Naive thymus-derived CD4-positive, alpha-beta T cell (primary cell): ENCODE results near the gene CD44. TPM values are rescaled to one million over a fixed set of nuclear protein-coding genes. Genes with fewer than 3 reads are reported as not detected.
A peak's percentile ranks its signal among the peaks of the same experiment; 100 is the strongest.

Experiments
- ATAC-seq: fragments of 150-1000 bp; cut with Tn5 transposase; 2 replicates; pipeline ENCODE4 v1.10.0; 2021; ENCODE audit warnings: mild to moderate bottlenecking, moderate library complexity
- CTCF ChIA-PET: fragments of 350-600 bp; sonication (Branson Sonifier 250); formaldehyde crosslinking; loops from one replicate; lab custom pipeline; 2021; ENCODE audit warnings: antibody characterized with exemption; lab: Charles Lee
- POLR2A ChIA-PET: fragments of 350-600 bp; sonication (Branson Sonifier 250); formaldehyde crosslinking; loops from one replicate; lab custom pipeline; 2021; ENCODE audit warnings: antibody characterized with exemption, inconsistent platforms; lab: Charles Lee
- DNase-seq, 9 donors: peaks; one replicate each; pipeline versions ENCODE4 v3.0.0 to v3.0.0-alpha.2; 2020 to 2022; ENCODE audit warnings: mixed read lengths in 1 of 9
- H3K27ac ChIP-seq: one replicate; pipeline ENCODE4 v1.7.0; 2013; ENCODE audit warnings: mild to moderate bottlenecking, low read depth, low read length, moderate library complexity
- H3K27me3 ChIP-seq, 2 donors: one replicate each; pipeline ENCODE4 v1.7.0; 2013; ENCODE audit warnings: low read length in 2 of 2, mild to moderate bottlenecking in 2 of 2, moderate library complexity in 2 of 2; ENCODE audit not compliant: control insufficient read depth in 2 of 2, insufficient read depth in 2 of 2
- H3K36me3 ChIP-seq, 3 experiments: 1 replicate in 2 of 3; 2 replicates in 1 of 3; pipeline ENCODE4 v1.7.0; 2013; ENCODE audit warnings: low read length in 3 of 3, mild to moderate bottlenecking in 3 of 3, moderate library complexity in 1 of 3; ENCODE audit not compliant: insufficient read depth in 3 of 3, control insufficient read depth in 2 of 3
- H3K4me1 ChIP-seq, 2 donors: one replicate each; pipeline ENCODE4 v1.7.0; 2013; ENCODE audit warnings: low read length in 2 of 2, mild to moderate bottlenecking in 2 of 2, moderate library complexity in 1 of 2; ENCODE audit not compliant: control insufficient read depth in 2 of 2, insufficient read depth in 2 of 2
- H3K4me3 ChIP-seq: 2 replicates; pipeline ENCODE4 v1.7.0; 2013; ENCODE audit warnings: mild to moderate bottlenecking, low read length
- H3K9me3 ChIP-seq, 3 experiments: 1 replicate in 2 of 3; 2 replicates in 1 of 3; pipeline ENCODE4 v1.7.0; 2013; ENCODE audit warnings: low read length in 3 of 3; ENCODE audit not compliant: control insufficient read depth in 2 of 3
- H3K27ac Mint-ChIP-seq, 9 donors: one replicate each; pipeline ENCODE4 v1.8.0; 2020 to 2022; ENCODE audit warnings: mixed read lengths in 9 of 9, mild to moderate bottlenecking in 8 of 9, moderate library complexity in 5 of 9, inconsistent platforms in 2 of 9
- H3K27me3 Mint-ChIP-seq, 5 donors: one replicate each; pipeline ENCODE4 v1.8.0; 2021 to 2022; ENCODE audit warnings: mixed read lengths in 5 of 5, mild to moderate bottlenecking in 1 of 5
- H3K36me3 Mint-ChIP-seq, 5 donors: one replicate each; pipeline ENCODE4 v1.8.0; 2020 to 2022; ENCODE audit warnings: mixed read lengths in 5 of 5, mild to moderate bottlenecking in 3 of 5, inconsistent platforms in 1 of 5
- H3K4me1 Mint-ChIP-seq, 7 donors: one replicate each; pipeline ENCODE4 v1.8.0; 2020 to 2022; ENCODE audit warnings: mixed read lengths in 7 of 7, mild to moderate bottlenecking in 3 of 7, inconsistent platforms in 1 of 7
- H3K4me3 Mint-ChIP-seq, 10 donors: one replicate each; pipeline ENCODE4 v1.8.0; 2020 to 2022; ENCODE audit warnings: mild to moderate bottlenecking in 10 of 10, mixed read lengths in 10 of 10, moderate library complexity in 6 of 10, inconsistent platforms in 2 of 10
- H3K9me3 Mint-ChIP-seq, 11 donors: one replicate each; pipeline ENCODE4 v1.8.0; 2020 to 2022; ENCODE audit warnings: mixed read lengths in 11 of 11, mild to moderate bottlenecking in 4 of 11, inconsistent platforms in 1 of 11, moderate library complexity in 1 of 11
- intact Hi-C, 2 donors: fragments of 100-400 bp; cut with micrococcal nuclease; formaldehyde crosslinking; loops; one replicate each; pipeline ENCODE4 v1.15.1; 2023
- polyA plus RNA-seq, 2 donors: library from polyadenylated mRNA; unstranded; fragments of 300-500 nt; fragmentation: Illumina TruSeq; gene quantifications; one replicate each; pipeline ENCODE4 v1.2.3, GENCODE V29; 2021
- total RNA-seq, 6 experiments: library from RNA in 5 of 6; stranded (reverse) in 5 of 6; gene quantifications; 1 replicate in 5 of 6; 2 replicates in 1 of 6; pipeline ENCODE4 v1.2.3 and lab custom pipeline; 2021 to 2026

The CD44 gene
- total and polyA plus RNA-seq, 7 experiments from 2014 or later = 332 to 1,223 (median 755) TPM

DNA sequence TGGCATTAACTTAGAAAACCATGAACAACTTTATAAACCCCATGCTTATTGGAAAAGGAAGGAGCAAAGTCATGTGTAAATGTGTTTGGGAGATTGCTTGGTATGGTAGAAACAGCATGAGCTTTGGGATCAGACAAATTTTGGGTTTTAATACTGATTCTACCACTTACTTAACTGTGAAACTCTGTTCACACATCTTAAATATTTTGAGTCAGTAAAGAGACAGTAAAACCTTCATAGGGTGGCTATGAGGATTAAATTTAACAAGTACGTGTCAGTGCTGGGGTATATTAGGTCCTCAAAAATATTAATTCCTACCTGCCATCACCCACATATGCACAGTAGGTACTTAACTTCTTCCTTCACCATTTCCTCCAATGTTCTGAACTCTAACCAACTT is 96.5 kb downstream of the CD44 start:
- H3K27me3 ChIP-seq = no peaks in the 10 kb centered on the region
- peak overlapping the region in 9 of 10 donors; percentile 22 to 76 (median 64) for H3K4me3 Mint-ChIP-seq
- ATAC-seq (peak; percentile 9), DNase-seq (no peak)
- H3K36me3 Mint-ChIP-seq = peaks cover 16 to 56% (median 36%) of the 10 kb centered on the region in 5 donors
- peak overlapping the region; percentile 75 to 94 (median 84) for H3K27ac Mint-ChIP-seq
- POLR2A ChIA-PET = interaction anchor here (0.6 to 3.0 kb wide), 13 partner anchors 10 to 236 kb away, joined by 3 to 16 read pairs (median 4); partner anchors contain the start of gene CD44
- H3K36me3 ChIP-seq = peaks cover 0 to 13% (median 3%) of the 10 kb centered on the region in 3 experiments
- CTCF ChIA-PET = interaction anchor here (1.2 to 1.9 kb wide), 3 partner anchors 70 to 156 kb away, joined by 3 to 7 read pairs (median 6); partner anchors contain the start of gene CD44
- H3K4me3 ChIP-seq = no peak overlapping the region
- H3K9me3 ChIP-seq = peaks cover 0 to 8% (median 0%) of the 10 kb centered on the region in 3 experiments
- peak overlapping the region; percentile 15 for H3K27ac ChIP-seq
- H3K4me1 Mint-ChIP-seq = peaks cover 40 to 85% (median 65%) of the 10 kb centered on the region in 7 donors
- intact Hi-C loops = loop anchor here (2.0 to 10.0 kb wide), 6 partner anchors 19 to 249 kb away; no protein-coding TSS in a partner anchor
- H3K27me3 Mint-ChIP-seq = peaks cover 0 to 9% (median 0%) of the 10 kb centered on the region in 5 donors
- H3K4me1 ChIP-seq = peaks cover 27 to 36% of the 10 kb centered on the region in 2 donors
- peaks cover 4 to 47% (median 23%) of the 10 kb centered on the region in 11 donors for H3K9me3 Mint-ChIP-seq

DNA sequence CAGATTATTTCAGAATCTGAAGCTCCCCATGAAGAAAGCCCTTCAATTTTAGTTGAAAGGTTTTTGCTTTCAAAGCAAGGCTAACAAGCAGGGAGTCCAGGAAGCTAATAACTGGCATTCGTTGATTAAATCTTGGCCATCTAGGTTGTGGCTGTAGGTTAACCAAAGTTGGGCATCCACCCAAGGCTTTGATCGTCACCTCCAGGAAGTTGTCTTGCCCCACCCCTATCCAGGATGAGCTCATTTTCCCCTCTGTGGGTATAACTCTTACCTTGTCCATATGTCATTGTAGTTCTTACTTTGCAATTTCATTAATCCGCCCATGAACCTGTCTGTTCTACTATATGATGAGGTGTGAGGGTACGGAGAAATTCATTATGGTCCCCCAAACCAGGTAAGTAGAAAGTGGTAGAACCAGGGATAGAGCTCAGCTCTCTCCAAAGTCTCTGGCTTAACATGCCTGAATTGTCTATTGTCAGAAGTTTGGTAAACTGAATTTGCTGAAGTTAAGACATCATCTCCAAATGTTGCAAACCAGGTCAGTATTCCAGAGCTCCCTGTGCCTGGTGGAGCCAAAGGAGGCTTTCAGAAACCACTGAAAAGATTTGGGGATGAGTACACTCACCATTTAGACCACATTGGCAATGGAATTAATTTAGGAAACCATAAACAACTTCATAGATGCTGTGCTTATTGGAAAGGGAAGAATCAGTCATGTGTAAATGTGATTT is 97.1 kb downstream of the CD44 start:
- Histone ChIP-seq H3K9me3 (peaks cover 0 to 8% (median 0%) of the 10 kb centered on the region in 3 experiments), H3K36me3 (peaks cover 0 to 7% (median 0%) of the 10 kb centered on the region in 3 experiments), H3K4me3 (peak overlapping the region; percentile 3), H3K27ac (peak overlapping the region; percentile 15), H3K27me3 (no peaks in the 10 kb centered on the region), H3K4me1 (peaks cover 27 to 36% of the 10 kb centered on the region in 2 donors)
- H3K4me3 Mint-ChIP-seq = peak overlapping the region; percentile 22 to 76 (median 63)
- POLR2A ChIA-PET = interaction anchor here (0.6 to 3.0 kb wide), 15 partner anchors 9 to 237 kb away, joined by 3 to 16 read pairs (median 4); partner anchors contain the start of gene CD44
- peak overlapping the region; percentile 75 to 94 (median 84) for H3K27ac Mint-ChIP-seq
- CTCF ChIA-PET = interaction anchor here (0.6 to 1.9 kb wide), 5 partner anchors 69 to 296 kb away, joined by 3 to 7 read pairs (median 3); partner anchors contain the start of gene CD44
- H3K9me3 Mint-ChIP-seq = peaks cover 4 to 47% (median 23%) of the 10 kb centered on the region in 11 donors
- DNase-seq (peak in 8 of 9 donors; percentile 31 to 71 (median 56)), ATAC-seq (peak; percentile 84)
- H3K27me3 Mint-ChIP-seq = peaks cover 0 to 9% (median 0%) of the 10 kb centered on the region in 5 donors
- peaks cover 42 to 84% (median 70%) of the 10 kb centered on the region in 7 donors for H3K4me1 Mint-ChIP-seq
- peaks cover 10 to 51% (median 30%) of the 10 kb centered on the region in 5 donors for H3K36me3 Mint-ChIP-seq
- intact Hi-C loops = loop anchor here (1.0 to 10.0 kb wide), 13 partner anchors 11 to 249 kb away; partner anchors contain the start of gene CD44 (in 1 of the 2)

DNA sequence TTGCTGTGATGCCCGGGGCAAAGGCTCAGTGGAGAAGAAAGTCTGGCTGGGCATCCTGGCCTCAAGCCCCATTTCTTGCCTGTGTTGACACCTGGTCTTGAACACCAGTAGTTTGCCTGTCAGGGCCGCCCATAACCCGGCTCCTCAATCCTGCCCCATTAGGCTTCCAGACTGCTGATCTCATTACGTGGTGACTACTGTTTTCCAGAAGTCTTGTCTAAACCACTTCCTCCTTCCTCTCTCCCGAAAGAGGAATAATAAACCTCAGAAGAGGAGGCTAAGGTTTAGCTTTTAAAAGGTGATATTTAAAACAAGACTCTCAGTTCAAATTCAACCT is 97.7 kb downstream of the CD44 start:
- H3K9me3 ChIP-seq = peaks cover 0 to 8% (median 0%) of the 10 kb centered on the region in 3 experiments
- peak overlapping the region in 8 of 10 donors; percentile 22 to 75 (median 63) for H3K4me3 Mint-ChIP-seq
- H3K4me1 ChIP-seq = peaks cover 27 to 36% of the 10 kb centered on the region in 2 donors
- intact Hi-C loops = loop anchor here (1.0 to 10.0 kb wide), 13 partner anchors 11 to 248 kb away; partner anchors contain the start of gene CD44 (in 1 of the 2)
- H3K36me3 ChIP-seq = peaks cover 0 to 2% (median 0%) of the 10 kb centered on the region in 3 experiments
- peak overlapping the region; percentile 75 to 94 (median 84) for H3K27ac Mint-ChIP-seq
- peaks cover 8 to 48% (median 25%) of the 10 kb centered on the region in 5 donors for H3K36me3 Mint-ChIP-seq
- ChIA-PET POLR2A (interaction anchor here (0.6 to 3.0 kb wide), 9 partner anchors 9 to 237 kb away, joined by 3 to 16 read pairs (median 6); partner anchors contain the start of gene CD44), CTCF (interaction anchor here (0.6 to 1.9 kb wide), 4 partner anchors 69 to 297 kb away, joined by 3 to 7 read pairs (median 4); no protein-coding TSS in a partner anchor)
- peaks cover 4 to 44% (median 20%) of the 10 kb centered on the region in 11 donors for H3K9me3 Mint-ChIP-seq
- ATAC-seq = no peak
- DNase-seq = no peak
- H3K4me3 ChIP-seq = peak overlapping the region; percentile 3
- H3K27me3 ChIP-seq = no peaks in the 10 kb centered on the region
- H3K27me3 Mint-ChIP-seq = peaks cover 0 to 9% (median 0%) of the 10 kb centered on the region in 5 donors
- H3K4me1 Mint-ChIP-seq = peaks cover 46 to 88% (median 74%) of the 10 kb centered on the region in 7 donors
- no peak overlapping the region for H3K27ac ChIP-seq

DNA sequence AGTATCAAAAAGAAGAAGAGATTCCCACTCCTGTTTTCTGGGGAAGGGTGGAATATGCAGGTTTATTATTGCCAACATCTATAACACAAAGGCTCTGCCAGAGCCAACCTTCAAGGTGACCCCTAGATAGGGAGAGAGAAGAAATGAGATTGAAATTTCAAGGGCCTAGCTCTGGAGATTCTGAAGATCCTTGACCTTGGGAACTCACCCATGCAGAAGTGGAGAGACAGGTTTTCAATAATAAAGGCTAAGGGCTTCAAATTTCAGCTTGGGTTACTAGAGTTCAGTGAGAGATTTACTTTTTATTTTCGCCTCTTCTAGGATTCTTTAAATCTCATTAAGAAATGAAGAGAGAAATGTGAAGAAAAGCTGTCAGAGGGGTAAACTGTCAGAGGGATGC is 98.4 kb downstream of the CD44 start:
- Histone ChIP-seq H3K9me3 (peaks cover 0 to 8% (median 0%) of the 10 kb centered on the region in 3 experiments), H3K4me3 (no peak overlapping the region), H3K27ac (no peak overlapping the region), H3K4me1 (peaks cover 33 to 38% of the 10 kb centered on the region in 2 donors), H3K36me3 (no peaks in the 10 kb centered on the region), H3K27me3 (no peaks in the 10 kb centered on the region)
- H3K27me3 Mint-ChIP-seq = peaks cover 0 to 9% (median 0%) of the 10 kb centered on the region in 5 donors
- no peak for DNase-seq
- peaks cover 3 to 45% (median 20%) of the 10 kb centered on the region in 5 donors for H3K36me3 Mint-ChIP-seq
- peaks cover 50 to 93% (median 78%) of the 10 kb centered on the region in 7 donors for H3K4me1 Mint-ChIP-seq
- H3K9me3 Mint-ChIP-seq = peaks cover 4 to 38% (median 20%) of the 10 kb centered on the region in 11 donors
- H3K4me3 Mint-ChIP-seq = peak overlapping the region in 3 of 10 donors; percentile 62 to 65 (median 64)
- ATAC-seq = no peak
- ChIA-PET CTCF (interaction anchor here (0.7 to 1.9 kb wide), 8 partner anchors 10 to 312 kb away, joined by 3 to 8 read pairs (median 3); no protein-coding TSS in a partner anchor), POLR2A (interaction anchor here (0.9 to 2.2 kb wide), 4 partner anchors 9 to 88 kb away, joined by 3 to 12 read pairs (median 6); no protein-coding TSS in a partner anchor)
- H3K27ac Mint-ChIP-seq = peak overlapping the region in 6 of 9 donors; percentile 35 to 90 (median 84)
- intact Hi-C loops = loop anchor here (2.0 to 10.0 kb wide), 9 partner anchors 21 to 247 kb away; partner anchors contain the start of gene CD44 (in 1 of the 2)

DNA sequence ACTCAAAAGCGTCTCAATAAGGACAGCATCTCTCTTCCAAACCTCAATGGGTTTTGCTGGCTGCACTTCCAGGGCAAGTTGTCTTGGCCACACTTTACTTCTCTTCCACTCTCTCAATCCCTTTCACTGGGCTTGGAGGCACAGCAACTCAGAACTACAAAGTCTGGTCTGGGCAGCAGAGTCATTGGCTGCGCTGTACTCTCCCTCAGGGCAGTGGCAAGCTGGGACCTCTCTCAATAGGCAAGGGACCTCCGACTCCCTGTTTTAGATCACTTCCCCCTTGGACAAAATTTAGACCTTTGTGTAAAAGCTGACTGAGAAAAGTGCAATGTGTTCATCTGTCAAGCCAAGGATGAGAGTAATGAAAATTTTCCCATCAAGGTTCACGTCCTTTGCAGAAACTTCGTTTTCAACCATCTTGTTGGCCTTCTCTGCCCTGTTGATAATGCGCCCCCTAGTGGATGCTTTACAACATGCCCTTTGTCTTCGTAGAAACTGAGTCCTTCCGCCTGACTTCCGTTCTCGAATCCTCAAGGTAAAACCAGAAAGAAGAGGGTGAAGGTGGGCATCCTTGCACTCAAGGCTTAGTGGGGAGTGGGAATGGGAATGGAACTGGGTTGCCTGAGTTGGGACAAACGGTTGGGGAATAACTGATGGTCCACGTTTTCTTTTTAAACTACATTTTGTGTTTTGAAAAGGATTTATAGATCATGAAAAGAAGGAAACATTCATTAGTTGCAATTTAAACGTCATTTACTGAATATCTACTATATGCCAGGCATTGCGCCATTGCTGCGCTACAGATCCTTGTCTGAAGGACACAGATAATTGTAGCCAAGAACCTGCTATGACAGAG is 99.1 kb downstream of the CD44 start:
- H3K36me3 Mint-ChIP-seq = peaks cover 0 to 38% (median 16%) of the 10 kb centered on the region in 5 donors
- Histone ChIP-seq H3K9me3 (peaks cover 0 to 7% (median 0%) of the 10 kb centered on the region in 3 experiments), H3K4me3 (no peak overlapping the region), H3K27ac (no peak overlapping the region), H3K27me3 (no peaks in the 10 kb centered on the region), H3K4me1 (peaks cover 40 to 46% of the 10 kb centered on the region in 2 donors), H3K36me3 (no peaks in the 10 kb centered on the region)
- H3K4me1 Mint-ChIP-seq = peaks cover 51 to 94% (median 80%) of the 10 kb centered on the region in 7 donors
- CTCF ChIA-PET = interaction anchor here (0.7 to 1.2 kb wide), 7 partner anchors 9 to 313 kb away, joined by 3 to 8 read pairs (median 3); no protein-coding TSS in a partner anchor
- H3K27ac Mint-ChIP-seq = peak overlapping the region; percentile 39 to 90 (median 73)
- POLR2A ChIA-PET = interaction anchor here (0.7 to 2.1 kb wide), 7 partner anchors 8 to 246 kb away, joined by 3 to 12 read pairs (median 3); no protein-coding TSS in a partner anchor
- intact Hi-C loops = loop anchor here (1.0 to 10.0 kb wide), 12 partner anchors 21 to 312 kb away; partner anchors contain the start of gene CD44 (in 1 of the 2)
- peak; percentile 46 for ATAC-seq
- peak in 7 of 9 donors; percentile 28 to 69 (median 47) for DNase-seq
- H3K9me3 Mint-ChIP-seq = peaks cover 5 to 30% (median 16%) of the 10 kb centered on the region in 11 donors
- H3K4me3 Mint-ChIP-seq = peak overlapping the region in 5 of 10 donors; percentile 20 to 74 (median 61)
- H3K27me3 Mint-ChIP-seq = peaks cover 0 to 9% (median 0%) of the 10 kb centered on the region in 5 donors
